Ovary (tissue), 9 donors: ENCODE measurements around the gene TDG. TPM values are rescaled to one million over a fixed set of nuclear protein-coding genes. Genes with fewer than 3 reads are reported as not detected.

Experiments
- DNase-seq, 5 donors: peaks; one replicate each; pipeline ENCODE4 v3.0.0-alpha.2; 2019 to 2020
- H3K27ac ChIP-seq, 2 donors: fragments of 200-600 bp; one replicate each; pipeline versions ENCODE4 v1.5.1 to v1.8.0; 2019 to 2022
- H3K27me3 ChIP-seq: fragments of 200-600 bp; one replicate; pipeline ENCODE4 v1.8.0; 2022
- H3K36me3 ChIP-seq: fragments of 200-600 bp; sonication (generic); one replicate; pipeline ENCODE4 v1.5.1; 2019
- H3K4me1 ChIP-seq: one replicate; pipeline ENCODE4 v1.8.1; 2013; ENCODE audit warnings: mild to moderate bottlenecking, moderate library complexity; ENCODE audit not compliant: insufficient read depth
- H3K4me3 ChIP-seq: fragments of 200-600 bp; sonication (generic); one replicate; pipeline ENCODE4 v1.5.1; 2017
- H3K9me3 ChIP-seq, 2 donors: fragments of 200-600 bp in 1 of 2; sonication (generic) in 1 of 2; one replicate each; pipeline versions ENCODE4 v1.5.1 to v1.8.1; 2013 to 2019; ENCODE audit warnings: mild to moderate bottlenecking in 1 of 2, moderate library complexity in 1 of 2
- EP300 ChIP-seq: sonication (generic); formaldehyde crosslinking; IDR thresholded peaks from one replicate; pipeline ENCODE4 v1.6.1; 2017; ENCODE audit warnings: antibody characterized with exemption
- POLR2A ChIP-seq: fragments of 450-650 bp; IDR thresholded peaks from one replicate; pipeline ENCODE4 v1.6.1; 2017; ENCODE audit warnings: antibody characterized with exemption, mild to moderate bottlenecking, moderate library complexity
- WGBS, 3 donors: extraction: QIAGEN DNeasy Blood & Tissue Kit in 1 of 3; methylation state at CpG; one replicate each; pipeline versions ENCODE4 v1.1.5 to v1.1.7; 2013 to 2017; 5-methylcytosine and 5-hydroxymethylcytosine counted together
- intact Hi-C, 4 donors: fragments of 100-400 bp; cut with DNase I; formaldehyde crosslinking; loops; one replicate each; pipeline versions ENCODE4 v1.11.0 to v1.15.1; 2022 to 2023
- polyA plus RNA-seq, 2 donors: library from polyadenylated mRNA; stranded (reverse); fragments of 200-250 nt in 1 of 2; fragments of 350-450 nt in 1 of 2; fragmentation: Illumina TruSeq in 1 of 2; extraction: RNeasy Lipid Tissue Mini Kit (QIAGEN cat#74804) in 1 of 2; gene quantifications; one replicate each; pipeline ENCODE4 v1.2.3, GENCODE V29; 2013 to 2014
- total RNA-seq, 7 donors: library from RNA; depleted of rRNA in 2 of 7; stranded (reverse); fragments of >200 nt in 2 of 7; fragmentation: NEBNext Ultra II Directional in 3 of 7; extraction: Animal tissue kit (Norgen Biotek cat#: 25700) in 3 of 7; gene quantifications; one replicate each; pipeline versions ENCODE4 v1.1.0 to v1.2.4, GENCODE V29; 2016 to 2023
- TF ChIP-seq, protein P1 (sequence below), 3 donors: fragments of 450-650 bp in 2 of 3; fragments of 200-600 bp in 1 of 3; IDR thresholded peaks; one replicate each; pipeline versions ENCODE4 v1.5.1 to v1.8.0; 2016 to 2022; ENCODE audit warnings: antibody characterized with exemption in 3 of 3, mild to moderate bottlenecking in 1 of 3
- donor health status: DM: no; HTN: no; CAD: no; lungs with moderate emphysema.
- donor health status: DM: no; HTN: no; CAD: no.
- donor health status: Bipolar disorder and iron deficiency.
- donor health status: DM: yes; HTN: yes; CAD: no.
- donor health status: DM: no; HTN: no; CAD: no.
- donor health status: DM: yes; HTN: yes; CAD: no.

TDG gene
- total and polyA plus RNA-seq, 9 donors, result 10.7 to 24.2 (median 18.0) TPM

DNA sequence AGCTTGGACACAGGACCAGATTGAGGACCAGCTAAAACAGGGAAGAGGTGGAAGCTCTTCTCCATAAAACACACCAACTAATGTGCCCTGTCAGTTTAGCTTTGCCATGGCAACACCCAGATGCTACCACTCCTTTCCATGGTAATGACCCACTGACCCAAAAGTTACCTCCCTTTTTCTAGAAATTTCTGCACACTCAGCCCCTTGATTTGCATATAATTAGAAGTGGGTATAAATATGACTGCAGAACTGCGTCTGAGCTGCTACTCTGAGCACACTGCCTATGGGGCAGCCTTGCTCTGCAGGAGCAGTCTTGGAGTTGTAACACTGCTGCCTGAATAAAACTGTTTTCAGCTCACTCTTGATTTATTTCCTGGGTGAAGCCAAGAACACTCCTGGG lies 3.2 kb upstream of the TDG start:
- intact Hi-C loops, result loop anchor here in 2 of 4 donors (10.0 kb wide), 1 partner anchor 102 kb away; the partner anchor contains the start of gene HCFC2 (in 2 of the 2)
- no peak overlapping the region for H3K4me3 ChIP-seq
- H3K27ac ChIP-seq, result no peak overlapping the region
- no peaks in the 10 kb centered on the region for H3K27me3 ChIP-seq
- TF ChIP-seq, protein P1, sequence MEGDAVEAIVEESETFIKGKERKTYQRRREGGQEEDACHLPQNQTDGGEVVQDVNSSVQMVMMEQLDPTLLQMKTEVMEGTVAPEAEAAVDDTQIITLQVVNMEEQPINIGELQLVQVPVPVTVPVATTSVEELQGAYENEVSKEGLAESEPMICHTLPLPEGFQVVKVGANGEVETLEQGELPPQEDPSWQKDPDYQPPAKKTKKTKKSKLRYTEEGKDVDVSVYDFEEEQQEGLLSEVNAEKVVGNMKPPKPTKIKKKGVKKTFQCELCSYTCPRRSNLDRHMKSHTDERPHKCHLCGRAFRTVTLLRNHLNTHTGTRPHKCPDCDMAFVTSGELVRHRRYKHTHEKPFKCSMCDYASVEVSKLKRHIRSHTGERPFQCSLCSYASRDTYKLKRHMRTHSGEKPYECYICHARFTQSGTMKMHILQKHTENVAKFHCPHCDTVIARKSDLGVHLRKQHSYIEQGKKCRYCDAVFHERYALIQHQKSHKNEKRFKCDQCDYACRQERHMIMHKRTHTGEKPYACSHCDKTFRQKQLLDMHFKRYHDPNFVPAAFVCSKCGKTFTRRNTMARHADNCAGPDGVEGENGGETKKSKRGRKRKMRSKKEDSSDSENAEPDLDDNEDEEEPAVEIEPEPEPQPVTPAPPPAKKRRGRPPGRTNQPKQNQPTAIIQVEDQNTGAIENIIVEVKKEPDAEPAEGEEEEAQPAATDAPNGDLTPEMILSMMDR (IDR thresholded peaks at IDR 0.05), result no peak
- no peak for TF ChIP-seq POLR2A
- no peak for TF ChIP-seq EP300
- no peak for DNase-seq
- 23 to 42% (median 24%) methylated on average over 1 of the region's 1 CpG for WGBS, 3 donors
- peaks cover 9% of the 10 kb centered on the region for H3K4me1 ChIP-seq
- H3K9me3 ChIP-seq, result no peaks in the 10 kb centered on the region
- no peaks in the 10 kb centered on the region for H3K36me3 ChIP-seq

DNA sequence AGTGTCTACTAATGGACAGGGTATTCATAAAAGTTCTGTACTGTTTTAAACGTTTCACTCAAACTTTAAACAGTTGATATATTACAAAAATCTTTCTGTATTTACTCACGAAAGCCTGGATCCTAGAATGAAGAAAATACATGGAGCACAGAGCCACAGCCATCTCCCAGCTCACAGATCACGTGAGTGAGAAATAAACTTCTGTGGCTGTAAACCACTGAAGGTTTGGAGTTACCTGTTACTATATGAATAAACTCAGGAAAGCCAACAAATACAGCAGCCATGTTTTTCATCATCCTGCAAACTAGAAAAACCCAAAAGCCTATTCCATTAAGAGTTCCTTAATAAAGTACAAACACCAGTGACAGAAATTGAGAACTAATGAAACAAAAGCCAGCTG lies 867 bp upstream of the TDG start:
- no peaks in the 10 kb centered on the region for H3K9me3 ChIP-seq
- peak overlapping the region; percentile 76 for H3K4me3 ChIP-seq
- TF ChIP-seq EP300 (no peak), POLR2A (no peak)
- TF ChIP-seq, protein P1 (IDR thresholded peaks at IDR 0.05), result no peak
- peak overlapping the region; percentile 81 to 94 for H3K27ac ChIP-seq
- 7 to 11% (median 8%) methylated on average over 3 of the region's 3 CpGs for WGBS, 3 donors
- H3K4me1 ChIP-seq, result peaks cover 9% of the 10 kb centered on the region
- no peaks in the 10 kb centered on the region for H3K27me3 ChIP-seq
- no peak for DNase-seq
- intact Hi-C loops, result loop anchor here in 3 of 4 donors (5.0 to 10.0 kb wide), 2 partner anchors 33 to 100 kb away; partner anchors contain the start of genes HCFC2 (in 2 of the 3) and HSP90B1 (in 1 of the 3)
- no peaks in the 10 kb centered on the region for H3K36me3 ChIP-seq

DNA sequence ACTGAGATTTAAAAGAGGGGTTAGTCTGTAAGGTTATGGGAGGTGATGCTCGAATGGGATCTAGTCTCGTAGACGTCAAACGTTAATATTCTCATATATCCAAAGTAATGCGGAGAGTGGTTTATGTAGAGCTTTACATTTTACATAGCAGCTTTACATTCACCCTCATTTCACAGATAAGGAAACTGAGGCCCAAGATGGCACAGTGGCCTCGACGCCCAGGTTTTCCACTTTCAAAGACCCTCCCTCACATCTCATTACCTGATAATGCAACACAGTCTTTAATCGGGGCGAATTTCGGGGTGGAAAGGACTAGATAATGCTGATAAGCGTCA lies 450 bp upstream of the TDG start:
- no peaks in the 10 kb centered on the region for H3K36me3 ChIP-seq
- H3K27ac ChIP-seq, result peak overlapping the region; percentile 81 to 94
- 0 to 1% (median 0%) methylated on average over 11 of the region's 11 CpGs for WGBS, 3 donors
- DNase-seq, result no peak
- peaks cover 9% of the 10 kb centered on the region for H3K4me1 ChIP-seq
- H3K9me3 ChIP-seq, result no peaks in the 10 kb centered on the region
- peak overlapping the region; percentile 76 for H3K4me3 ChIP-seq
- TF ChIP-seq POLR2A (no peak), EP300 (no peak)
- TF ChIP-seq, protein P1 (IDR thresholded peaks at IDR 0.05), result no peak
- no peaks in the 10 kb centered on the region for H3K27me3 ChIP-seq
- intact Hi-C loops, result loop anchor here in 3 of 4 donors (5.0 to 10.0 kb wide), 2 partner anchors 33 to 100 kb away; partner anchors contain the start of genes HCFC2 (in 2 of the 3) and HSP90B1 (in 1 of the 3)

DNA sequence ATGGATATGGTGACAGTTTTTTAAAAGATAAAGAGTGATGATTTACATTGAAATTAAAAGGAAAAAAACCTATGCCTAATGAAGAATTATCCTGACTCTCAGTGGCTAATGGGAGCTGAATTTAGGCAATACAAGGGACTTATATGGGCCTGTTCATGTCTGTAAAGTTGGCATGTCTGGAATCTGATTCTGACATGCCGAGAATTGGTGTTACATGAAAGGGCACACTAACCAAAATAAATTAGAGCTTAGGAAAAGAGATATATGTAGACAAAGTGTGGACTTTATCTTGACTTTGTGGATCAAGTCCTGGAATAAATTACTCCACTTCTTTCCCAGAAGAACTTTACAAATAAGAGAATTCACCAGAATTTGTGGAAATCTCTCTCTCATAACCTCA lies 1.1 kb downstream of the TDG start:
- Histone ChIP-seq H3K4me3 (peak overlapping the region; percentile 76), H3K4me1 (peaks cover 9% of the 10 kb centered on the region), H3K27me3 (no peaks in the 10 kb centered on the region), H3K27ac (peak overlapping the region in 1 of 2 donors; percentile 94), H3K9me3 (no peaks in the 10 kb centered on the region), H3K36me3 (no peaks in the 10 kb centered on the region)
- intact Hi-C loops, result loop anchor here in 3 of 4 donors (5.0 to 10.0 kb wide), 2 partner anchors 34 to 98 kb away; partner anchors contain the start of genes HCFC2 (in 2 of the 3) and HSP90B1 (in 1 of the 3)
- TF ChIP-seq POLR2A (no peak), EP300 (no peak)
- TF ChIP-seq, protein P1 (IDR thresholded peaks at IDR 0.05), result no peak
- no peak for DNase-seq
- 9 to 15% (median 10%) methylated on average over 1 of the region's 1 CpG for WGBS, 3 donors
